ENCODE results near the gene KIAA1328.
"Not testable (repeated sequence)": the region's sequence is repeated elsewhere in the genome, so short reads cannot be mapped to it uniquely, and the experiment has no call there.

KIAA1328 gene

DNA sequence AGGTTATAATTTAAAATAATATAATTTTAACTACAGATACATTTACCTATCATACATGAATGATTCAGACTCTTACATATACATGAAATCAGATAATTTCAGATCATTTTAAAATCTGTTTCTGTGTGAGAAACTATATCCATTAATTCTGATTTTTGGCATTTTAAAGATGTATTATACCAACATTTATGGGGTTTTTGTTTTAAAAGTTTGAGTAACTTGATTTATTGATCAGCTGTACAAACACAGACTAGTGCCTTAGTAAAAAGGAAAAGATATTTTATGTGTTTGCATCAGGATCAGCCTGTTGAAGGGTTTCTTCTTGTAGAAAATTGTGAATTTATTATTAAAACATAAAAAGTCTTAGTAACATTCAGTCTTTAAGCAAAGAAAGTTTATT lies 59.9 kb downstream of the KIAA1328 start:
- DNase-seq: no peak

DNA sequence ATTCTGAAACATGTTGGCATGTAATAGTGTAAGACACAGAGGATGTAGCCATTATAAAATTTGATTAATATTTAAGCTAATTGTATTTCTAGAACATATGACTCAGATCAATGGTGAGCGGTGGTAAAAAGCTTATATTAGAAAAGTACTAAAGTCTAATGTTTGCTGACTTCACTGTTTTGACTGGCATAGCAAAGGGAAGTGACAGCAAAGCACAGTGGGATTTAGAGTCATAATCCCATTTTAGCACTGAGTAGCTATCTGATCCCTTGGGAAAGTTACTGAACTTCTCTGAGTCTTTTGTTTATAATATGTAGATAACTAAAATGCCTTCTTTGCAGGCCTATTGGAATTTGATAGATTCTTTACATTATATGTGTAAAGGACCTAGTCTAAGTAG lies 60.4 kb downstream of the KIAA1328 start:
- DNase-seq: no peak

DNA sequence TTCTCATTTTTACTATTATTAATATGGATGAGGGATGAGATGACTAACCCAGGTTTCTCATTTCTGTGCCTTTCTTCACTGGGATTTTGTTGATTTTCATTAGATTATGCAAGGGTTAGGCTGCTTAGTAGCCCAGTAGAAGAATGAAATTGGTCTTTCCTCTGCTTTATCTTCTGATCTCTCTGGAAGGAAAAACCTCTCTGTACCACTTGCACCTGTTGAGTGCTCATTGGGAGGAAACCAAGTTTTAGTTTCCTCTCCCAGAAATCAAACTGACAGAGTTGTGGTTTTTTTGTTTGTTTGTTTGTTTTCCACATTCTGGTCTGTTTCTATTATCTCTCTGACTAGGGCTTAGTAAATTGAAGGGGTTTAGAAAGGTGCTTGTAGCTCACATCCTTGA lies 60.8 kb downstream of the KIAA1328 start:
- no peak for DNase-seq

DNA sequence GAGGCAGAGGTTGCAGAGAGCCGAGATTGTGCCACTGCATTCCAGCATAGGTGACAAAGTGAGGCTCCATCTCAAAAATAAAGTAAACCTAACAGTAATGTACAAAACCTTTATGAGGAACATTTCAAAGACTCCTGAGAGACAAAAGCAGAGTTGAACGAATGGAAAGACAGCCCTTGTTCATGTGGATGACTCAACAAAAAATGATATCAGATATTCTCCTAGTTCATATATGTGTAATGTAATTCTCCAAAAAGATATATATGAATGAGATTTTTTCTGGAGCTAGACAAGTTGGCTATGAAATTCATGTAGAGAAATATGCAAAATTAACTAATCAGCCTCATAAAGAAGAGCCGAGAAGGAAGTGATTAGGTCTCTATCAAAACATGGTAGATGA lies 61.7 kb downstream of the KIAA1328 start:
- DNase-seq: no peak

DNA sequence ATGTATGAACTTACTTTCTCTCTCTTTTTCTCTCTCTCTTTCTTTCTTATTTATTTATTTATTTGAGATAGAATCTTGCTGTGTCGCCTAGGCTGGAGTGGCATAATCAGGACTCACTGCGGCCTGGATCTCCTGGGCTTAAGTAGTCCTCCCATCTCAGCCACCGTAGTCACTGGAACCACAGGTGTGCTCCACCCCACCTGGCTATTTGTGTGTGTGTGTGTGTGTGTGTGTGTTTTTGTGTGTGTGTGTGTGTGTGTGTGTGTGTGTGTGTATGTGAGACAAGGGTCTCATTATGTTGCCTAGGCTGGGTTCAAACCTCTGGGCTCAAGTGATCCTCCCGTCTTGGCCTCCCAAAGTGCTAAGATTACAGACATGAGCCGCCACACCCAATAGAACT lies 64.3 kb downstream of the KIAA1328 start:
- DNase-seq: no peak

DNA sequence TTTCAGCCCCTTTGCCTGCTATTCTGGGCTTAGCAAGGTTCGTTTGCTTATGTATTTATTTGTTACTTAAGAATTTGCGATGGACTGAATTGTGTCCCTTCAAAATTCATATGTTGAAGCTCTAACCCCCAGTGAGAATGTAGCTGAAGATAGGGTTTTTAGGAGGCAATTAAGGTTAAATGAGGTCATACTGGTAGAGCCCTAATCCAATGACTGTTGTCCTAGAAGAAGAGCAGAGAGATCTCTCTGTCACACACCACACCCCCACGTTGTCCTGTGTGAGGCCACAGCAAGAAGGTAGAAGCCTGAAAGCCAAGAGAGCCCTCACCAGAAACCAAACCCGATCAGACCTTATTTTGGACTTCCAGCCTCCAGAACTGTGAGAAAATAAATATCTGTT lies 66.7 kb downstream of the KIAA1328 start:
- no peak for DNase-seq

DNA sequence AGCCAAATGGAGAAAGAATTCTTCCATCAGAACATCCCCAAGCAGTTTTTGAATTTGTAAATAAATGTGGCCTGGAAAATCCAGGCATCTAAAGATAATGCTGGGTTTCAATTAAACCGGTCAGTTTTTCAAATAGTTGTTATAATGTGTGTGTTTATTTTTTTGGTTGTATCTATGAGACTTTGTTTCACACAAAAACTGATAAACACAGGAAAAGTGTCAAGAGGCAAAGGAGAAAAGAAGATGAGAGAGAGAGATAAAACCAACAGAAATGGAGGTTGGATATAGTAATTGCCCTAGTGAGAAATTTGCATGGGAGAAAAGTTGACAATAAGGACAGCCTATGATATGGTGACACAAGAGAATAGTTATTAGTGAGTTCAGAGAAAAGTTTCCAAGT lies 68.3 kb downstream of the KIAA1328 start:
- no peak for DNase-seq

DNA sequence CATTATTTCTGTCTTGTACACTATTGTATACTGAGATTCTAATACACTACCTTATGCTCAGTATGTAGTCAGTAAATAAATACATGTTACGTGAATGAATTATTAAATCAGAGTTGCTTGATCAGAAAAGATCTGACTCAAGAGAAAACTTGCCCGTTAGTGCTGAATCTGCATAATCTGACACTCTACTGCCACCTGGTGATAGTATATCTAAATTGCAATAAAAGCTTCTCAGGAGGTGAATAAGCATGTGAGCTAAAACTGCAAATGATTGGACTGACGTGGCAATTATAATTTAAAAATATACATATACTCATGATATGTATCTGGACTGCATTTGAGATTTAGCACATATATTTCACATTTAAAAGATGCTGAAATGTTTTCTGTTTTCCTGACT lies 70.4 kb downstream of the KIAA1328 start:
- no peak for DNase-seq

DNA sequence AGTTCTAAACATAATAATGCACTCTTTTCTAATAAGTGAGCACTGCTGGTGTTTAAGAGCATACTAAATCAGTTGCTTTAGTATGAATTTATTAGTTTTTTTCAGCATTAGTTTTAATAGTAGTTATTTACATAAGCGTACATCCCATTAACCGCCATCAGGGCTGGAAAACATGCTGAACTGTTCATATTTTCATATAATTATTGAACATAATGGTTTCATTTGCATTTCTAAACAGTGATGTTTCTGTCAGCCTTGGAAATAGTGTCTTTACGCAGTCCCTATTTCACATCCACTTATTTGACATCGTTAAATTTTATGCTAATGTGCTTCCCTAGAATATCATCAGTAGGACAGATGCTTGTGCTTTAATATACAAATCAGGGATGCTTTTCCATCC lies 71.5 kb downstream of the KIAA1328 start:
- DNase-seq: no peak

DNA sequence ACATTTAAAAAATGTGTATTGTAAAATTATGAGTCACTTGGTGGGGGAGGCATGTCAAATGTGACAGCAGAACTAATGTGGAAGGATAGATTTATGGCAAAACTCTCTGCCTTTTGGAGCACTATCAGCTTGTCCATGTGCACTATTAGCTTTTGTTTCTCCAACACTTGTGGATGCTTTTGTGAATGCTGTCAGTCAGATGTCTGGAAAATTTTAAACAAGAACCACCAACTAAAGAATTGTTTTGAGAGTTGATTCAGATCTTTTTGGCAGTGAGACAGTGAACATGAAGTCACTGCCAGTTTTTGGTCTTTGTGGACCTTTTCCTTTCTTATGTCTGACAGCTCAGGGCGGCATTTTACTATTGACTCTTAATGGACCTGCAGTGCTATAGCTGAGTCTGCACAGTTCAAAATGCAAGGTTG lies 72.4 kb downstream of the KIAA1328 start:
- no peak for DNase-seq

DNA sequence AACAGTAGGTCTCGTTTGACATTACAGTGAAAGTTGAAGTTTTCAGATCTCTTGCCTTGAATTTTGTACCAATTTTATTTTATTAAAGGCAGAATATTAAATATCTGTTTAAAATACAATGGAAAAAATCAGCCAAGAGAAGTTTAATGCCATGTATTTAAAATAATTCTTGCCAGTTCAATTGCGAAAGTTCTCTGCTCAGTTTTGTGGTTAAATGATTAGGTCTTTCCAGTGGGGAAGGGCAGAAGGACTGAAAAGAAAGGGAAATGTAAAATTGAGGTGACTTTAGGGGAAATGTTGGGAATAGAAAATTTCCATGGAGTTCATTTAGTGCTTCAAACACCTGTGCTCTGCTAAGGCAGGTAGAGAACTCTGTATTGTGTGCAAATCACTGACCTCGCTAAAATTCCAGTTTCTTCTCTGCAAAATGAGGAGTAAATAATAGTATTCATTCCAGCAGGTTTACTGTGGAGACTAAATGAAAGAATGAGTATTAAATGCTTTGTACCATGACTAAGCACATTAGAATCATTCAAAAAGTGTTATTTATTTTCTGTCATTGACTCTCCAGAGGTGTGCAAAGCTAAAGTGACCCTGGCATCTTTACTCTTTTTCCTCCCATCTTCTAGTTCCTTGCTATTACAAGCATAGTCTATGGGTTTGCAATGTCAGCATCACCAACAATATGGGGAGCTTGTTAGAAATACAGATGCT lies 74.4 kb downstream of the KIAA1328 start:
- DNase-seq: no peak

DNA sequence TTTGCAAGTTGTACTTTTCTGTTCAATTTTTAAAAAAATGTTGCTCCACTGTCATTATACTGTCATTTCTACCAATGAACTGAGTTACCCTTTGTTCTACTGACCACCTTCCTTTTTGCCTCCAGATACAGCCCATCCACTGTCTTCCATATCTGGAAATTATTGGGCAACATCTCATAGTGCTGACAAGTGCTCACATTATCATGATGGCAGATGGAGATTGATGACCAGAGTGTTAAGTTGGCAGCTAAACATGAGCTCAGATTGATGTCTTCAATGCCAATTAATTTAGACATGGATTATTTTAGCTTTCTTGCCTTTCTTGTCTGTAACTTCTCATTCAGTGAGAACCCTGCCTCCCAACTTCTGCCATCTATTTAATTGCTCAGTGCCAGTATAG lies 76.6 kb downstream of the KIAA1328 start:
- no peak for DNase-seq

DNA sequence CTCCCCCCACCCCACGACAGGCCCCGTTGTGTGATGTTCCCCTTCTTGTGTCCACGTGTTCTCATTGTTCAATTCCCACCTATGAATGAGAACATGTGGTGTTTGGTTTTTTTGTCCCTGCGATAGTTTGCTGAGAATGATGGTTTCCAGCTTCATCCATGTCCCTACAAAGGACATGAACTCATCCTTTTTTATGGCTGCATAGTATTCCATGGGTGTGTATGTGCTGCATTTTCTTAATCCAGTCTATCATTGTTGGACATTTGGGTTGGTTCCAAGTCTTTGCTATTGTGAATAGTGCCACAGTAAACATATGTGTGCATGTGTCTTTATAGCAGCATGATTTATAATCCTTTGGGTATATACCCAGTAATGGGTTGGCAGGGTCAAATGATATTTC lies 80.4 kb downstream of the KIAA1328 start:
- DNase-seq: not testable (repeated sequence)

DNA sequence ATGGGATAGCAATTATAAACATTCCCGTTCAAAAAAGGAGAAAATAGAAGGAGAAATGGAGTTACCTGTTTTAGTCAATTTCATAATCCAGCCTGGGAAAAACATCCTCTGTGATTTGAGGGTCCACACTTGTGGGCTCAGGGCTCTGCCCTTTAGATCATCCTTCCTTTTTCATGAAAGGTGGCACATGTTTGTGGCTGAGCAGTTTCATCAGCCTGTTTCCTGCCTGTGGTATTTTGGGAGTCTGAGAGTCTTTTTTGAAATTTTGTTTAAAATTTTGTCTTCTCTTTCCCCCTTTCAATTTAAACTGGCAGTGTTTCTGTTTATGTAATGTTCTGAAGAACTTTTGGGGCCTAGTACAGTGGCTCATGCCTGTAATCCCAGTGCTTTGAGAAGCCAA lies 84.0 kb downstream of the KIAA1328 start:
- DNase-seq: no peak

DNA sequence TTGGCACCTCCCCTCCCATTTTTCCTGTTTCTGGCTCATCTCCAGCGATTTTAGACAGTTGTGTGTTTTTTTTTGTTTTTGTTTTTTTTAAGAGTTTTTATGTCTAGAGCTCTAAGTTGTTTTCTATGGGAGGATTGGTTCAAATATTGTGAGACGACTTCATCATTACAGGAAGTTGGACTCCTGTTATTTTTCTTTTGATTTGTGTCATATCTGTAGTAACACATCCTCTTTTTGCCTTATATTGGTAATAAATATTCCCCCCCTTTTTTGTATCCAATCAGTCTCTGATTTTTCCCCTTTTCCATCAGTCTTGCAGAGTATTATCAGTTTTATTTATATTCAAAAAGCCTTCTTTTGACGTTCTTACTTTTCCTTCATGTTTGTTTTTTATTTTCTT lies 89.0 kb downstream of the KIAA1328 start:
- DNase-seq: no peak

DNA sequence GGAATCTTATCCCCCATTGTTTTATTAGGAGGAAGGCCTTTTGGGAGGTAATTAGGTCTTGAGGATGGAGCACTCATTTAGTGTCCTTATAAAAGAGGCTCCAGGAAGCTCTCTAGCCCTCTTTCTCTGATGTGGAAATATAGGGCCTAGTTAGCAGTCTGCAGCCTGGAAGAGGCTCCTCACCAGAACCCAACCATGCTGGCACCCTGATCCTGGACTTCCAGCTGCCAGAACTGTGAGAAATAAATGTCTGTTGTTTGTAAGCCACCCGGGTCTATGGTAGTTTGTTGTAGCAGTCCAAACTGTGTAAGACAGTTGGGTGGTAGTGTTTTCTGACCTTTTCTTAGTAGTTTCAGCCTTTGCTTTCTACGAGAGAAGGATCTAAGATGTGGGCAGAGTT lies 100.7 kb downstream of the KIAA1328 start:
- no peak for DNase-seq

DNA sequence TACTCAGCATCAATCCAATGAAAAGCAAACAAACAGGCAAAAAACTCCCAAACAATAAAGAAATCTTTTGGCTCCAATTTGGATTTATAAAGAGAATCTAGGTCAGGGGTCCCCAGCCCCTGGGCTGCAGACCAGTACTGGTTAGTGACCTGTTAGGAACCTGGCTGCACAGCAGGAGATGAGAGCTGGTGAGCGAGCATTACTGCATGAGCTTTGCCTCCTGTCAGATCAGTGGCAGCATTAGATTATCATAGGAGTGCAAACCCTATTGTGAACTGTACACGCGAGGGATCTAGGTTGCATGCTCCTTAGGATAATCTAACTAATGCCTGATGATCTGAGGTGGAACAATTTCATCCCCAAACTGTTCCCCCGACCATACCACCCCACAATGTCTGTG lies 102.2 kb downstream of the KIAA1328 start:
- no peak for DNase-seq

DNA sequence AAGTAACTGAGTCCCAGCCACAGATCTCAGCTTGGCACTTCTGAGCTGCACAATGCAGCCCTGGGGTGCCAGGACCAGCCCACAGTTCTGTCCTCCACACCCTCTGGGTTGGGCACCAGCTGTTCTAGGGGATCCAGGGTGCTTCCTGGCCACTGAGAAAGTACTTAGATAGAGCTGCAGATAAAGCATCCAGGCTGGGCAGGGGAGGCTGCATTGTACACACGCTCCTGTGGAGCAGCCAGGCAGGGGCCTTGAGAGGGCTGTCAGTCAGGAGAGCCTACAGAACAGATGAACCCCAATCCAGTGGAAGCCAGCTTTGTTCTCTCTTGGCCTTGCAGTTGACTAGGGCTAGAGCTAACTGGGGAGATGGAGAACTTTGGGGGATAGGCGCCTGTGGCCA lies 104.6 kb downstream of the KIAA1328 start:
- no peak for DNase-seq

DNA sequence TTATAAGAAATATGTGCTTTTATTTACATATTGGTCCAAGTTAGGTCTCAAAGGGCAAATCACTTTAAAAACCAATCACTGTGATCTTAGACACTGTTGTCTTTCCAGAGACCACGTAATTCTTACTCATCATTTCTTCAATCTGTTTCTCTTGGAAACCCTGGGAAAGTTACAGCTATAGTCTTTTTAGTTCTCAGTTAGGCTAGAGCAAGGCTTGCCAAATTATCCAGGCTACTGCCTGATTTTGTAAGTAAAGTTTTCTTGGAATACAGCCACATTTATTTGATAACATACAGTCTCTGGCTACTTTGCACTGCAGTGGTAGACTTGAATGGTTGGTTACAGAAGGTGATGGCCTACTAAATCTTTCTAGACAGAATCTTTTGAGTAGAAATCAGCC lies 106.0 kb downstream of the KIAA1328 start:
- no peak for DNase-seq

DNA sequence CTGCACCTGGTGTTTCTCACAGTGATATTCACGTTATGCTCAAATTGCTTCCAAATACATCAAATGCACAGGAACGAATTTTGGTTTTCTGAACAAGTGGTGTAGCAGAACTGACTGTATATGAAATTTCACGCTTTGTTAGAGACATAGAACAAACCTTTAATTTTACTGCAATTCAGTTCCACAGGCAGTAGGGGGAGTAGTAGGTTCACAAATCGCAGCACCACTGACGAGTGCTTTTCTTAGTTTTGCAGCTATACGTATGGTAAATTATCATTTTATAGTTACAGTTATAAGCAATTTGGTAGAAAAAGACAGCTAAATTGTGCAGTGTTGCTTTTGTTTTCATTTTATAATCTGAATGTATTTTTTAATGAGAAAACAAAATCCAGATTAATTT lies 113.3 kb downstream of the KIAA1328 start:
- no peak for DNase-seq

DNA sequence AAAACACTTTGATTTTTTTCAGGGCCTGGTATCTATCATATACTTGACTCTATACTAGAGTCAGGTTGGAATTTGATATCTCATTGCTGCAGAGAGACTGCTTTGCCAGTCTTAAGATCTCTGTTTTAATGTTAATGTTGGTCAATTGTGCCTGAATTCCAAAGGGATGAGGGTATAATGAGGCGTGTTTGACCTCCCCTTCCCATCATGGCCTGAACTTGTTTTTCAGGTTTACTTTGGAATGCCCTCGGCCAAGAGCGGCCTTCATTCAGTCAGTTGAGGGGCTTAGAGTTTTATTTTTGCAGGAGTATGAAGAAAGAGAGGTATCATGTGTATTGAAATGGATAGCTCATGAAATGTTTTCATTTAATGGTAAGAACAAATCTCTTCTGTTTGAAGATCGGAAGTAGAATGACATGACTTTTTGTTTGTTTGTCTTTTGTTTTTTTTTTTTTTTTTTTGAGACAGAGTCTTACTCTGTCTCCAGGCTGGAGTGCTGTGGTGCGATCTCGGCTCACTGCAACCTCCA lies 119.0 kb downstream of the KIAA1328 start:
- DNase-seq: peak; percentile 82

DNA sequence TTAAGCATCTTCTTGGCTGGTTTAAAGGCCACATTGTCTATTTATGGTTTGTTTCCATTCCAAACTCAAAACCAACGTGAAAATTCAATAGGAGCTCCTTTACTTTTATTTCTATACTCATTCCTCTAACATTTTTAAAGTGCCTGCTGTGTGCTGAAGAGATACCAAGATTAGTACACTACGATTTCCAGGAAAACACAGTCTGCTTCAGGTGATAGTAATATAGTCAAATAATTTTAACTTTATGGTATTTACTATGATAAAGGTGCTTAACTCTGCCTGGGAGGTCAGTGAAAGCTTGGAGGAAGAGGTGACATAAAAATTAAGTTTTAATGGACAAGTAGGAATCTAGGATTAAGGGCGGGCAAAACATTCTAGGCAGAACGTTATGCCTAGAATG lies 121.4 kb downstream of the KIAA1328 start:
- no peak for DNase-seq

DNA sequence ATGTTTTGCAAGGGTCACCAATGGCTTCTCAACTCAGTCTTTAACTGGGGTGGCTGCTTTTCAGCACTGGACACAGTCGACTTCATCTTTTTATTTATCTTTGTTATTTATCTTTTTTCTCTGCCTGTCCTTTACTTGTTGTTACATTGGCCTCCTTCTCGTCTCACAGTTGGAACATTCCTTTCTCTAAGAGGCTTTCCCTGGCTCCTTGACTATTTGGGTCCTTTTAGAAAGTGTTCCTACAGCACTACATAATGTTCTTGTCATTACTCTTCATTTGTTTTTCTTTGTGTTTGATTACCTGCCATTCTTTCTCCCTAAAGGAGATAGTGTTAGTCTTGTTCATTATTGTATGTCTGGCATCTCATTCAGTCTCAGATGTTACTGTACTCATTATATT lies 122.0 kb downstream of the KIAA1328 start:
- DNase-seq: no peak

DNA sequence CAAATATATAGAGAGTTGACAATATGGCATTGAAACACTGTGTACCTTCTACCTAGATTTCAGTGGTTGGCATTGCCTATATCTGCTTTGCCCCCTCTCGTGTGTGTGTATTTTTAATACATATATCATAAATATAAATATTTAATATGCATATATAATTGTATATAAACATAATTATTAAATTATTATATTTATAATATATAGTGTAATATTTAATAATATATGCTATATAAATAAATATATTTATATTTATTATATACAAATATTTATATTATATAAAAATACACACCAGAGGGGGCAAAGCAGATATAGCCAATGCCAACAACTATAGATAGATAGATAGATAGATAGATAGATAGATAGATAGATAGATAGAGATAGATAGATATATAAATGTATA lies 124.1 kb downstream of the KIAA1328 start:
- no peak for DNase-seq

DNA sequence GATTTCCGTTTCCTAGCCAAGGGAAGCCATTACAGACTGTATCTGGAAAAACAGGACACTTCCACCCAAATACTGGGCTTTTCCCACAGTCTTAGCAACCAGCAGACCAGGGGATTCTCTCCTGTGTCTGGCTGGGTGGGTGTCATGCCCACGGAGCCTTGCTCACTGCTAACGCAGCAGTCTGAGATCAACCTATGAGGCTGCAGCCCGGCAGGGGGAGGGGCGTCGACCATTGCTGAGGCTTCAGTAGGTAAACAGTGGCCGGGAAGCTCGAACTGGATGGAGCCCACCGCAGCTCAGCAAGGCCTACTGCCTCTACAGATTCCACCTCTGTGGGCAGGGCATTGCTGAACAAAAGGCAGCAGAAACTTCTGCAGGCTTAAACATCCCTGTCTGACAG lies 131.1 kb downstream of the KIAA1328 start:
- DNase-seq: no peak

Measured in islet precursor cell (in vitro differentiated cells).